Measurements from ENCODE around the gene USP22.

DNA sequence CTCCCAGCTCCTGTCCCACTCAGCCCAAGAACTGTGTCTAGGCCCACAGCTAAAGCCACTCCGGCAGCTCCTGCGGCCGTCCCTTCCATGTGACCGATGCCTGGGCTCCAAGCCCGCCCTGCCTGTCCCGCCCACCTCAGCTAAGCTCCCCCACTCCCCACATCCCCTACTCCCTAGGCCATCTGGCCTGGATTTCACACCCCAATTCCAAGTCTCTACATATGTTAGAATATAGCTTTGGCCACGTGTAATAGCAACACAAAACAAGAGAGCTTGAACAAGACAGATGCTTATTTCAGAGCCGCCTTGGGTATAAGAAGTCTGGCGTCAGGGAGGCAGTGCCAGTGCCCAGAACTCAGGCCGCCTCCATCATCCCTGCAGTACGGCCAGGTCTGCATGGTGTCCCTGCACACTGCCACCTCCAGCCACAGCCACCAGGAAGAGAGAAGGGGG lies 30.0 kb upstream of the USP22 start:
- TF ChIP-seq KDM5A (IDR thresholded peaks at IDR 0.05; ENCODE audit: low read length) = no peak
- TF ChIP-seq JUN (IDR thresholded peaks at IDR 0.05; ENCODE audit: low read depth, low read length) = no peak
- no peak for TF ChIP-seq RBBP5 (IDR thresholded peaks at IDR 0.05; ENCODE audit: borderline replicate concordance, low read depth, low read length)
- TF ChIP-seq SUZ12 (IDR thresholded peaks at IDR 0.05; ENCODE audit: low read length) = no peak

All from H1 (cell line).